WTC11 (cell line): ENCODE data around the gene CCDC81. TPM values are rescaled to one million over a fixed set of nuclear protein-coding genes. Genes with fewer than 3 reads are reported as not detected.
A peak's percentile ranks its signal among the peaks of the same experiment; 100 is the strongest.

Source experiments
- ATAC-seq: fragments of 200-7000 bp; cut with Tn5 transposase; 2 replicates; pipeline ENCODE4 v1.10.0; 2021; ENCODE audit warnings: mild to moderate bottlenecking, moderate library complexity
- CTCF ChIA-PET: fragments of 300-600 bp; sonication (Branson Sonifier 250); formaldehyde crosslinking; loops from one replicate; lab custom pipeline; 2021; ENCODE audit warnings: antibody characterized with exemption; lab: Charles Lee
- POLR2A ChIA-PET: fragments of 350-600 bp; sonication (Branson Sonifier 250); formaldehyde crosslinking; loops from one replicate; lab custom pipeline; 2021; ENCODE audit warnings: antibody characterized with exemption; lab: Charles Lee
- DNase-seq: peaks from one replicate; pipeline ENCODE4 v3.0.0; 2021; ENCODE audit warnings: low spot score
- H3K27ac Mint-ChIP-seq: 2 replicates; pipeline ENCODE4 v1.8.0; 2021; ENCODE audit warnings: mixed read lengths
- H3K27me3 Mint-ChIP-seq: 2 replicates; pipeline ENCODE4 v1.8.0; 2021; ENCODE audit warnings: low read depth, mild to moderate bottlenecking, moderate library complexity, mixed read lengths
- H3K36me3 Mint-ChIP-seq: 2 replicates; pipeline ENCODE4 v1.8.0; 2021; ENCODE audit warnings: mixed read lengths
- H3K4me1 Mint-ChIP-seq: 2 replicates; pipeline ENCODE4 v1.8.0; 2022; ENCODE audit warnings: mixed read lengths
- H3K4me3 Mint-ChIP-seq: 2 replicates; pipeline ENCODE4 v1.8.0; 2021; ENCODE audit warnings: mild to moderate bottlenecking, moderate library complexity, mixed read lengths
- H3K9me3 Mint-ChIP-seq: 2 replicates; pipeline ENCODE4 v1.8.0; 2021; ENCODE audit warnings: mixed read lengths
- ATF1 ChIP-seq: sonication (generic); formaldehyde crosslinking; IDR thresholded peaks from 2 replicates; pipeline ENCODE4 v1.8.1; 2023; ENCODE audit warnings: mild to moderate bottlenecking, moderate library complexity, missing genetic modification reagents
- CREM ChIP-seq: sonication (generic); formaldehyde crosslinking; IDR thresholded peaks from 2 replicates; pipeline ENCODE4 v1.8.1; 2022; ENCODE audit warnings: mild to moderate bottlenecking, missing genetic modification reagents, moderate library complexity
- E2F5 ChIP-seq: sonication (generic); formaldehyde crosslinking; IDR thresholded peaks from 2 replicates; pipeline ENCODE4 v1.8.1; 2022; ENCODE audit warnings: mild to moderate bottlenecking, moderate library complexity, missing genetic modification reagents
- GABPB1 ChIP-seq: sonication (generic); formaldehyde crosslinking; IDR thresholded peaks from 2 replicates; pipeline ENCODE4 v1.8.1; 2023; ENCODE audit warnings: mild to moderate bottlenecking, missing genetic modification reagents
- HMGXB4 ChIP-seq: sonication (generic); formaldehyde crosslinking; IDR thresholded peaks from 2 replicates; pipeline ENCODE4 v1.8.1; 2023; ENCODE audit warnings: mild to moderate bottlenecking, moderate library complexity, missing genetic modification reagents
- IRF2 ChIP-seq: sonication (generic); formaldehyde crosslinking; IDR thresholded peaks from 2 replicates; pipeline ENCODE4 v1.8.0; 2022; ENCODE audit warnings: low read depth, missing genetic modification reagents, borderline replicate concordance
- KAT7 ChIP-seq: sonication (generic); formaldehyde crosslinking; IDR thresholded peaks from 2 replicates; pipeline ENCODE4 v1.8.1; 2023; ENCODE audit warnings: missing genetic modification reagents, mild to moderate bottlenecking, borderline replicate concordance
- NFE2L1 ChIP-seq: sonication (generic); formaldehyde crosslinking; IDR thresholded peaks from 2 replicates; pipeline ENCODE4 v1.8.1; 2023; ENCODE audit warnings: missing genetic modification reagents
- NR2C2 ChIP-seq: sonication (generic); formaldehyde crosslinking; IDR thresholded peaks from 2 replicates; pipeline ENCODE4 v1.8.0; 2022; ENCODE audit warnings: mild to moderate bottlenecking, missing genetic modification reagents
- RORB ChIP-seq: fragments of 250-450 bp; sonication (Bioruptor Pico); IDR thresholded peaks from 2 replicates; pipeline ENCODE4 v1.9.0; 2021; ENCODE audit warnings: mild to moderate bottlenecking
- SMAD3 ChIP-seq: sonication (generic); formaldehyde crosslinking; IDR thresholded peaks from 2 replicates; pipeline ENCODE4 v1.8.0; 2022; ENCODE audit warnings: missing genetic modification reagents, mild to moderate bottlenecking, borderline replicate concordance
- SMAD4 ChIP-seq: sonication (generic); formaldehyde crosslinking; IDR thresholded peaks from 2 replicates; pipeline ENCODE4 v1.8.0; 2022; ENCODE audit warnings: mild to moderate bottlenecking, missing genetic modification reagents
- STAT6 ChIP-seq: sonication (generic); formaldehyde crosslinking; conservative IDR thresholded peaks from 2 replicates; pipeline ENCODE4 v1.8.1; 2023; ENCODE audit warnings: mild to moderate bottlenecking, low read depth, missing genetic modification reagents, moderate library complexity
- TCF7 ChIP-seq: sonication (generic); formaldehyde crosslinking; IDR thresholded peaks from 2 replicates; pipeline ENCODE4 v1.8.0; 2022; ENCODE audit warnings: mild to moderate bottlenecking, low read depth, missing genetic modification reagents, moderate library complexity
- TEAD1 ChIP-seq: sonication (generic); formaldehyde crosslinking; IDR thresholded peaks from 2 replicates; pipeline ENCODE4 v1.8.0; 2022; ENCODE audit warnings: mild to moderate bottlenecking, missing genetic modification reagents
- ZNF121 ChIP-seq: sonication (generic); formaldehyde crosslinking; IDR thresholded peaks from 2 replicates; pipeline ENCODE4 v1.8.0; 2023; ENCODE audit warnings: missing genetic modification reagents
- ZNF232 ChIP-seq: sonication (generic); formaldehyde crosslinking; IDR thresholded peaks from 2 replicates; pipeline ENCODE4 v1.8.0; 2022; ENCODE audit warnings: mild to moderate bottlenecking, missing genetic modification reagents
- ZNF317 ChIP-seq: sonication (generic); formaldehyde crosslinking; IDR thresholded peaks from 2 replicates; pipeline ENCODE4 v1.8.1; 2023; ENCODE audit warnings: low read depth, mild to moderate bottlenecking, moderate library complexity, missing genetic modification reagents, borderline replicate concordance
- ZNF396 ChIP-seq: fragments of 250-450 bp; sonication (Bioruptor Pico); IDR thresholded peaks from 2 replicates; pipeline ENCODE4 v1.8.0; 2021; ENCODE audit warnings: mild to moderate bottlenecking, moderate library complexity, borderline replicate concordance
- ZNF416 ChIP-seq: fragments of 250-450 bp; sonication (Bioruptor Pico); IDR thresholded peaks from 2 replicates; pipeline ENCODE4 v1.9.0; 2021; ENCODE audit warnings: mild to moderate bottlenecking, inconsistent platforms
- ZNF423 ChIP-seq: fragments of 250-450 bp; sonication (Bioruptor Pico); IDR thresholded peaks from 2 replicates; pipeline ENCODE4 v2.1.2; 2022; ENCODE audit warnings: mild to moderate bottlenecking, moderate library complexity
- ZNF671 ChIP-seq: fragments of 250-450 bp; sonication (Bioruptor Pico); IDR thresholded peaks from 2 replicates; pipeline ENCODE4 v1.8.0; 2021; ENCODE audit warnings: mild to moderate bottlenecking
- total RNA-seq: library from RNA; stranded (reverse); gene quantifications from 3 replicates; pipeline ENCODE4 v1.2.3, GENCODE V29; 2021
- TF ChIP-seq, protein P1 (sequence below): fragments of 250-450 bp; sonication (Bioruptor Pico); IDR thresholded peaks from 2 replicates; pipeline ENCODE4 v2.1.2; 2022; ENCODE audit warnings: mild to moderate bottlenecking, moderate library complexity
- TF ChIP-seq, protein P2 (sequence below): sonication (generic); formaldehyde crosslinking; IDR thresholded peaks from 2 replicates; pipeline ENCODE4 v1.8.0; 2022; ENCODE audit warnings: mild to moderate bottlenecking, missing genetic modification reagents
- TF ChIP-seq, protein P3 (sequence below): sonication (generic); formaldehyde crosslinking; IDR thresholded peaks from 2 replicates; pipeline ENCODE4 v1.8.1; 2022; ENCODE audit warnings: mild to moderate bottlenecking, missing genetic modification reagents, moderate library complexity, borderline replicate concordance

The CCDC81 gene
- total RNA-seq, 1 experiment from 2014 or later: 0.98 TPM

DNA sequence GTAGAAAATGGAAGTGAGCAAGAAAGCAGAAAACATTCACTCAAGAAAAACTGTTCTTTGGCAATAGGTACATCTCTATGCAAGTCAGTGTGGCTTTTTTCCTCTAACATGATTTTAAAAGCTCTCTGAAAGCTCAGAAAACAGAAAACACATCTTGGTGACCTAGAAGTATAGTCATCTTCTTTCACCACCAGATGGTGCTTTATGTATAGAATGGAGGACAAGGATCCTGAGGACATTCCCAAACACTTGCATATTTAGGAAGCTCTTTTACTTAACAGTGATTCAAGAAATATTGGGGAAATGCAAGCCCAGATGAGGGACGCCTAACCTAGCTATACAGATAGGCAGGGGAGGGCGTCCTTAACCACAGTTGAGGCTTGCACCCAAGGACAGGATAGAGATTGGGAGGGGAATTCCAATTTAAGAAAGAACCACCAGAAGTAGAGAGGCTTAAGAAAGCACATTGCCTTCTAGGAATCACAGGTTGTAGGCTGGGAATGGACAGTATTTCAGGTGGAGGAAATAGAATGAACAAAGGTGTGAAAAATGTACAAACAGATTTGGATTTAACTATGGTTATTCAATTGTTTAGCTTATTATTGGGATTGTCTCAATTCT is 13.8 kb upstream of the CCDC81 start:
- CTCF ChIA-PET: interaction anchor here (0.6 to 3.4 kb wide), 31 partner anchors 9 to 506 kb away, joined by 3 to 37 read pairs (median 4); partner anchors contain the start of genes CCDC81 and CCDC83

DNA sequence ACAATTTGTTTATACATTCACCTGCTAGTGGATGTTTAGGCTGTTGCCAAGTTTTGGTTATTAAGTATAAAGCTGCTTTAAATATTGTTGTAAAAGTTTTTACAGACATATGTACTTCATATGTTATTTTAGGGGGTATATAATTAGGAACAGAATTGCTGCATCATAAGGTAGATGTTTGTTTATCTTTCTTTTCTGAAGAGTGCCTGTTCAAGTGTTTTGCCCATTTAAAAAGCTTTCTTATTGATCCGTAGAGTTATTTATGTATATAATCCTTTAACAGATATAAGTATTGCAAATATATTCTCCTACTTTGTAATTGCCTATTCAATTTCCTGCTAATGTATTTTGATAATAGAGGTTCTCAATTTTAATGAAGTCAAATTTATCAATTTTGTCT is 11.3 kb upstream of the CCDC81 start:
- H3K27me3 Mint-ChIP-seq: no peaks in the 10 kb centered on the region
- no peak overlapping the region for H3K27ac Mint-ChIP-seq
- no peak overlapping the region for H3K4me3 Mint-ChIP-seq
- ATAC-seq: no peak
- TF ChIP-seq ZNF416 (CRISPR knock-in tag) (no peak), NR2C2 (no peak), ZNF121 (CRISPR knock-in tag) (no peak), E2F5 (CRISPR knock-in tag) (no peak), SMAD4 (no peak), IRF2 (no peak), CREM (CRISPR knock-in tag) (no peak), TCF7 (no peak), RORB (CRISPR knock-in tag) (no peak), ZNF396 (no peak), ATF1 (CRISPR knock-in tag) (no peak), NFE2L1 (CRISPR knock-in tag) (no peak), ZNF317 (no peak)
- TF ChIP-seq, protein P1, sequence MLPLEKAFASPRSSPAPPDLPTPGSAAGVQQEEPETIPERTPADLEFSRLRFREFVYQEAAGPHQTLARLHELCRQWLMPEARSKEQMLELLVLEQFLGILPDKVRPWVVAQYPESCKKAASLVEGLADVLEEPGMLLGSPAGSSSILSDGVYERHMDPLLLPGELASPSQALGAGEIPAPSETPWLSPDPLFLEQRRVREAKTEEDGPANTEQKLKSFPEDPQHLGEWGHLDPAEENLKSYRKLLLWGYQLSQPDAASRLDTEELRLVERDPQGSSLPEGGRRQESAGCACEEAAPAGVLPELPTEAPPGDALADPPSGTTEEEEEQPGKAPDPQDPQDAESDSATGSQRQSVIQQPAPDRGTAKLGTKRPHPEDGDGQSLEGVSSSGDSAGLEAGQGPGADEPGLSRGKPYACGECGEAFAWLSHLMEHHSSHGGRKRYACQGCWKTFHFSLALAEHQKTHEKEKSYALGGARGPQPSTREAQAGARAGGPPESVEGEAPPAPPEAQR (CRISPR knock-in tag): no peak
- TF ChIP-seq, protein P2, sequence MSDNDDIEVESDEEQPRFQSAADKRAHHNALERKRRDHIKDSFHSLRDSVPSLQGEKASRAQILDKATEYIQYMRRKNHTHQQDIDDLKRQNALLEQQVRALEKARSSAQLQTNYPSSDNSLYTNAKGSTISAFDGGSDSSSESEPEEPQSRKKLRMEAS (CRISPR knock-in tag): no peak
- TF ChIP-seq, all 79 proteins: peak for 0
- ChIA-PET CTCF (no interaction called here), POLR2A (no interaction called here)
- Mint-ChIP-seq H3K36me3 (peaks cover 6% of the 10 kb centered on the region; the same call in 1 of the 2 replicates), H3K4me1 (peaks cover 18% of the 10 kb centered on the region), H3K9me3 (peaks cover 13% of the 10 kb centered on the region)
- DNase-seq: no peak

More for the DNA sequence above, 13.8 kb upstream of the CCDC81 start:
- ATAC-seq: peak; percentile 56
- Mint-ChIP-seq H3K9me3 (peaks cover 18% of the 10 kb centered on the region), H3K27me3 (no peaks in the 10 kb centered on the region), H3K27ac (peak overlapping the region; percentile 34; the same call in 1 of the 2 replicates), H3K4me3 (no peak overlapping the region), H3K4me1 (peaks cover 38% of the 10 kb centered on the region), H3K36me3 (peaks cover 6% of the 10 kb centered on the region; the same call in 1 of the 2 replicates)
- TF ChIP-seq ZNF232: no peak
- TF ChIP-seq HMGXB4 (CRISPR knock-in tag): no peak
- TF ChIP-seq RORB (CRISPR knock-in tag): no peak
- TF ChIP-seq ZNF423 (CRISPR knock-in tag): no peak
- TF ChIP-seq GABPB1 (CRISPR knock-in tag): no peak
- POLR2A ChIA-PET: no interaction called here
- no peak for DNase-seq

- POLR2A ChIA-PET: no interaction called here
- H3K4me1 Mint-ChIP-seq: peaks cover 5% of the 10 kb centered on the region
Measured at GRCh38 chr11:86365546-86365945, 9.1 kb upstream of the CCDC81 start.

More at GRCh38 chr11:86365546-86365945, 9.1 kb upstream of the CCDC81 start:
- Mint-ChIP-seq H3K4me3 (no peak overlapping the region), H3K9me3 (peaks cover 22% of the 10 kb centered on the region), H3K27ac (no peak overlapping the region), H3K27me3 (no peaks in the 10 kb centered on the region)
- no peak for TF ChIP-seq KAT7 (CRISPR knock-in tag)
- TF ChIP-seq, protein P3, sequence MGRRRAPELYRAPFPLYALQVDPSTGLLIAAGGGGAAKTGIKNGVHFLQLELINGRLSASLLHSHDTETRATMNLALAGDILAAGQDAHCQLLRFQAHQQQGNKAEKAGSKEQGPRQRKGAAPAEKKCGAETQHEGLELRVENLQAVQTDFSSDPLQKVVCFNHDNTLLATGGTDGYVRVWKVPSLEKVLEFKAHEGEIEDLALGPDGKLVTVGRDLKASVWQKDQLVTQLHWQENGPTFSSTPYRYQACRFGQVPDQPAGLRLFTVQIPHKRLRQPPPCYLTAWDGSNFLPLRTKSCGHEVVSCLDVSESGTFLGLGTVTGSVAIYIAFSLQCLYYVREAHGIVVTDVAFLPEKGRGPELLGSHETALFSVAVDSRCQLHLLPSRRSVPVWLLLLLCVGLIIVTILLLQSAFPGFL (CRISPR knock-in tag): no peak
- TF ChIP-seq SMAD3 (CRISPR knock-in tag): no peak
- no peak for TF ChIP-seq STAT6 (CRISPR knock-in tag)
- no peak for TF ChIP-seq ZNF671 (CRISPR knock-in tag)
- TF ChIP-seq TEAD1 (CRISPR knock-in tag): no peak
- TF ChIP-seq, all 79 proteins: peak for 0
- peaks cover 6% of the 10 kb centered on the region; the same call in 1 of the 2 replicates for H3K36me3 Mint-ChIP-seq
- ATAC-seq (no peak), DNase-seq (no peak)
- CTCF ChIA-PET: no interaction called here
